H1 (cell line): ENCODE measurements around the gene ADARB2. TPM values are rescaled to one million over a fixed set of nuclear protein-coding genes. Genes with fewer than 3 reads are reported as not detected.

Source experiments
- CTCF ChIA-PET: fragments of 300-600 bp; sonication (Branson Sonifier 250); formaldehyde crosslinking; loops from one replicate; lab custom pipeline; 2021; ENCODE audit not compliant: partially characterized antibody; lab: Charles Lee
- POLR2A ChIA-PET: fragments of 300-600 bp; sonication (Branson Sonifier 250); formaldehyde crosslinking; loops from one replicate; lab custom pipeline; 2021; ENCODE audit warnings: inconsistent platforms; ENCODE audit not compliant: partially characterized antibody; lab: Charles Lee
- DNase-seq, 2 experiments: peaks; one replicate each; pipeline versions ENCODE4 v3.0.0 to v3.0.0-alpha.2; 2010 to 2022; ENCODE audit warnings: low spot score in 2 of 2, low read depth in 1 of 2, mixed read lengths in 1 of 2
- FAIRE-seq: peaks from 2 replicates; lab custom pipeline; 2011; peaks lifted over from hg19 to GRCh38; lab: Jason Lieb, UNC
- H2AFZ ChIP-seq: 2 replicates; pipeline ENCODE4 v1.8.1; 2012; ENCODE audit warnings: low read length, inconsistent platforms
- H2AK5ac ChIP-seq: 2 replicates; pipeline ENCODE4 v1.6.1; 2013; ENCODE audit warnings: low read depth, low read length
- H2BK120ac ChIP-seq: replicated peaks from 2 replicates; pipeline ENCODE3; 2013; ENCODE audit warnings: low read depth, low read length, inconsistent platforms
- H2BK12ac ChIP-seq: 2 replicates; pipeline ENCODE4 v1.6.1; 2013; ENCODE audit warnings: low read depth, low read length
- H2BK15ac ChIP-seq: 2 replicates; pipeline ENCODE4 v1.6.1; 2013; ENCODE audit warnings: low read length
- H2BK20ac ChIP-seq: 2 replicates; pipeline ENCODE4 v1.6.1; 2013; ENCODE audit warnings: low read length
- H2BK5ac ChIP-seq: 2 replicates; pipeline ENCODE4 v1.6.1; 2013; ENCODE audit warnings: low read depth, low read length
- H3K14ac ChIP-seq: 2 replicates; pipeline ENCODE4 v1.6.1; 2013; ENCODE audit warnings: inconsistent platforms; ENCODE audit not compliant: insufficient read length
- H3K18ac ChIP-seq: 2 replicates; pipeline ENCODE4 v1.6.1; 2013; ENCODE audit warnings: low read length; ENCODE audit errors: extremely low read depth
- H3K23ac ChIP-seq: 2 replicates; pipeline ENCODE4 v1.6.1; 2013; ENCODE audit warnings: inconsistent platforms; ENCODE audit not compliant: insufficient read length
- H3K23me2 ChIP-seq: 2 replicates; pipeline ENCODE4 v1.6.1; 2013; ENCODE audit warnings: low read depth, low read length
- H3K27ac ChIP-seq: 2 replicates; pipeline ENCODE4 v1.6.1; 2011; ENCODE audit warnings: low read depth, low read length, inconsistent platforms
- H3K27me3 ChIP-seq, 4 experiments: replicated peaks in 1 of 4; 1 replicate in 1 of 4; 2 replicates in 3 of 4; pipeline versions ENCODE4 v1.6.1 to v1.8.1; 2011 to 2013; ENCODE audit warnings: low read length in 3 of 4, mild to moderate bottlenecking in 3 of 4, inconsistent platforms in 2 of 4, mixed read lengths in 2 of 4, moderate library complexity in 1 of 4; ENCODE audit not compliant: control insufficient read depth in 3 of 4, insufficient read depth in 3 of 4; ENCODE audit errors: extremely low read depth in 1 of 4
- H3K36me3 ChIP-seq, 4 experiments: 2 replicates each; pipeline versions ENCODE4 v1.6.1 to v1.8.1; 2011 to 2013; ENCODE audit warnings: mild to moderate bottlenecking in 4 of 4, low read length in 3 of 4, moderate library complexity in 2 of 4, control low read depth in 1 of 4, inconsistent platforms in 1 of 4; ENCODE audit not compliant: insufficient read depth in 4 of 4, control insufficient read depth in 2 of 4
- H3K4ac ChIP-seq: replicated peaks from 2 replicates; pipeline ENCODE3; 2013; ENCODE audit warnings: low read length, low read depth, mixed read lengths, inconsistent platforms; ENCODE audit not compliant: insufficient read length
- H3K4me1 ChIP-seq, 4 experiments: replicated peaks in 1 of 4; 1 replicate in 1 of 4; 2 replicates in 3 of 4; pipeline versions ENCODE4 v1.6.1 to v1.8.1; 2011 to 2013; ENCODE audit warnings: low read length in 3 of 4, inconsistent platforms in 2 of 4, mixed read lengths in 1 of 4; ENCODE audit not compliant: insufficient read depth in 4 of 4, control insufficient read depth in 3 of 4
- H3K4me2 ChIP-seq, 2 experiments: 2 replicates each; pipeline versions ENCODE4 v1.6.1 to v1.8.1; 2011 to 2013; ENCODE audit warnings: low read depth in 2 of 2, low read length in 2 of 2, control low read depth in 1 of 2, inconsistent platforms in 1 of 2, mild to moderate bottlenecking in 1 of 2; ENCODE audit not compliant: insufficient read depth in 1 of 2
- H3K4me3 ChIP-seq, 4 experiments: fragments of 200-600, 300-600 bp in 1 of 4; sonication (generic), shearing (Covaris generic), sonication (Bioruptor Twin) in 1 of 4; 2 replicates each; pipeline versions ENCODE4 v1.5.1 to v1.8.1; 2011 to 2016; ENCODE audit warnings: low read length in 4 of 4, low read depth in 3 of 4, control low read depth in 2 of 4, inconsistent platforms in 2 of 4, mild to moderate bottlenecking in 2 of 4, mixed read lengths in 1 of 4, moderate library complexity in 1 of 4; ENCODE audit not compliant: insufficient read depth in 2 of 4; ENCODE audit errors: extremely low read depth in 1 of 4
- H3K56ac ChIP-seq: replicated peaks from 2 replicates; pipeline ENCODE3; 2013; ENCODE audit warnings: low read depth, mild to moderate bottlenecking, mixed read lengths, low read length, inconsistent platforms; ENCODE audit not compliant: insufficient read length
- H3K79me1 ChIP-seq: 2 replicates; pipeline ENCODE4 v1.6.1; 2013; ENCODE audit warnings: low read depth, low read length, control low read depth
- H3K79me2 ChIP-seq, 2 experiments: 2 replicates each; pipeline versions ENCODE4 v1.6.1 to v1.8.1; 2012 to 2013; ENCODE audit warnings: low read length in 2 of 2, mild to moderate bottlenecking in 2 of 2, inconsistent platforms in 1 of 2; ENCODE audit not compliant: insufficient read depth in 2 of 2, control insufficient read depth in 1 of 2
- H3K9ac ChIP-seq, 4 experiments: replicated peaks in 1 of 4; 1 replicate in 1 of 4; 2 replicates in 3 of 4; pipeline versions ENCODE4 v1.6.1 to v1.8.1; 2011 to 2013; ENCODE audit warnings: low read depth in 3 of 4, low read length in 3 of 4, control low read depth in 2 of 4, mild to moderate bottlenecking in 2 of 4, moderate library complexity in 2 of 4, inconsistent platforms in 1 of 4; ENCODE audit errors: extremely low read depth in 1 of 4
- H3K9me3 ChIP-seq, 2 experiments: 2 replicates each; pipeline versions ENCODE4 v1.6.1 to v1.8.1; 2012 to 2013; ENCODE audit warnings: mild to moderate bottlenecking in 2 of 2, moderate library complexity in 2 of 2, control low read depth in 1 of 2, inconsistent platforms in 1 of 2, low read depth in 1 of 2, low read length in 1 of 2, mixed read lengths in 1 of 2; ENCODE audit not compliant: insufficient read depth in 2 of 2
- H4K20me1 ChIP-seq, 2 experiments: replicated peaks in 1 of 2; 2 replicates each; pipeline versions ENCODE3 to v1.8.1; 2011 to 2013; ENCODE audit warnings: inconsistent platforms in 2 of 2, low read length in 2 of 2, mild to moderate bottlenecking in 1 of 2; ENCODE audit not compliant: insufficient read depth in 2 of 2, control insufficient read depth in 1 of 2
- H4K5ac ChIP-seq: 2 replicates; pipeline ENCODE4 v1.6.1; 2013; ENCODE audit warnings: low read length, low read depth, mixed read lengths, inconsistent platforms; ENCODE audit not compliant: insufficient read length
- H4K8ac ChIP-seq: 2 replicates; pipeline ENCODE4 v1.8.0; 2013; ENCODE audit warnings: mild to moderate bottlenecking, moderate library complexity, low read length, inconsistent platforms; ENCODE audit not compliant: insufficient read depth; ENCODE audit errors: extremely low read depth
- H4K91ac ChIP-seq: replicated peaks from 2 replicates; pipeline ENCODE3; 2013; ENCODE audit warnings: low read length, mixed read lengths, inconsistent platforms; ENCODE audit not compliant: insufficient read length
- CHD2 ChIP-seq: IDR thresholded peaks from 2 replicates; pipeline ENCODE4 v1.6.1; 2012; ENCODE audit warnings: low read length, improper control_type of control experiment
- EZH2 ChIP-seq: fragments of 200-600 bp; sonication (generic); IDR thresholded peaks from 2 replicates; pipeline ENCODE4 v1.7.1; 2012; ENCODE audit warnings: low read depth, mild to moderate bottlenecking, moderate library complexity, low read length, inconsistent platforms; ENCODE audit not compliant: severe bottlenecking
- HDAC2 ChIP-seq, 2 experiments: fragments of 300-600 bp in 1 of 2; sonication (generic) in 1 of 2; IDR thresholded peaks; 2 replicates each; pipeline ENCODE4 v1.6.1; 2011 to 2012; ENCODE audit warnings: low read depth in 2 of 2, low read length in 2 of 2, mild to moderate bottlenecking in 2 of 2, moderate library complexity in 2 of 2, borderline replicate concordance in 1 of 2, inconsistent platforms in 1 of 2
- KDM4A ChIP-seq: IDR thresholded peaks from one replicate; pipeline ENCODE4 v1.7.1; 2012; ENCODE audit warnings: low read depth, mild to moderate bottlenecking, moderate library complexity, low read length, inconsistent platforms; ENCODE audit not compliant: severe bottlenecking
- MAFK ChIP-seq: IDR thresholded peaks from 2 replicates; pipeline ENCODE4 v1.6.1; 2012; ENCODE audit warnings: low read depth, mild to moderate bottlenecking, improper control_type of control experiment, low read length
- POU5F1 ChIP-seq: IDR thresholded peaks from 2 replicates; pipeline ENCODE4 v1.6.1; 2011; ENCODE audit warnings: low read depth, mild to moderate bottlenecking, low read length, moderate library complexity
- RFX5 ChIP-seq: IDR thresholded peaks from 2 replicates; pipeline ENCODE4 v1.6.1; 2011; ENCODE audit warnings: low read depth, low read length, improper control_type of control experiment, borderline replicate concordance
- RNF2 ChIP-seq: fragments of 200-900, 300-1000 bp; sonication (generic); IDR thresholded peaks from 2 replicates; pipeline ENCODE4 v1.7.1; 2016; ENCODE audit warnings: borderline replicate concordance, low read depth, mild to moderate bottlenecking, antibody characterized with exemption, low read length; ENCODE audit not compliant: poor library complexity, severe bottlenecking; ENCODE audit errors: missing control alignments
- SIRT6 ChIP-seq: IDR thresholded peaks from one replicate; pipeline ENCODE4 v1.7.1; 2012; ENCODE audit warnings: low read length, inconsistent platforms
- SIX5 ChIP-seq: IDR thresholded peaks from 2 replicates; pipeline ENCODE4 v1.6.1; 2011; ENCODE audit warnings: mild to moderate bottlenecking, low read depth, low read length
- SP1 ChIP-seq: IDR thresholded peaks from 2 replicates; pipeline ENCODE4 v1.6.1; 2011; ENCODE audit warnings: low read depth, low read length
- SUZ12 ChIP-seq: fragments of 200-600 bp; sonication (generic); IDR thresholded peaks from 2 replicates; pipeline ENCODE4 v1.6.1; 2012; ENCODE audit warnings: mild to moderate bottlenecking, inconsistent platforms, low read length, moderate library complexity, mixed read lengths
- TEAD4 ChIP-seq: IDR thresholded peaks from 2 replicates; pipeline ENCODE4 v1.6.1; 2012; ENCODE audit warnings: low read depth, low read length, inconsistent platforms, mixed read lengths
- WGBS, 2 experiments: shearing (Covaris generic) in 1 of 2; methylation state at CpG; one replicate each; pipeline versions ENCODE4 v1.1.6 to v1.1.7; 2013 to 2015; ENCODE audit warnings: low lambda C conversion rate in 2 of 2, mixed read lengths in 2 of 2, inconsistent platforms in 1 of 2, low coverage in 1 of 2, missing lambda C conversion rate in 1 of 2; ENCODE audit not compliant: insufficient replicate concordance in 2 of 2, insufficient coverage in 1 of 2, insufficient read length in 1 of 2; ENCODE audit errors: extremely low coverage in 1 of 2, missing lambda C conversion rate in 1 of 2; 5-methylcytosine and 5-hydroxymethylcytosine counted together
- polyA plus RNA-seq, 7 experiments: library from polyadenylated mRNA; depleted of rRNA in 3 of 7; stranded (reverse) in 5 of 7; unstranded in 2 of 7; fragments of >200 nt in 5 of 7; fragments of 200-250 nt in 2 of 7; gene quantifications; 1 replicate in 5 of 7; 2 replicates in 1 of 7; 4 replicates in 1 of 7; pipeline versions ENCODE4 v1.2.1 to v1.2.3, GENCODE V29; 2011 to 2013; ENCODE audit warnings: missing spikeins in 2 of 7, mixed read lengths in 2 of 7
- total RNA-seq: library from RNA; stranded (reverse); fragmentation: NEBNext Ultra II Directional; extraction: Animal tissue kit (Norgen Biotek cat#: 25700); gene quantifications from 2 replicates; pipeline ENCODE4 v1.2.1, GENCODE V29; 2021

The ADARB2 gene
- total and polyA plus RNA-seq, 2 of the 8 experiments (the other 6 are each of a cell fraction or from before 2014, with no cell fraction given): 2.2 to 2.8 TPM

DNA sequence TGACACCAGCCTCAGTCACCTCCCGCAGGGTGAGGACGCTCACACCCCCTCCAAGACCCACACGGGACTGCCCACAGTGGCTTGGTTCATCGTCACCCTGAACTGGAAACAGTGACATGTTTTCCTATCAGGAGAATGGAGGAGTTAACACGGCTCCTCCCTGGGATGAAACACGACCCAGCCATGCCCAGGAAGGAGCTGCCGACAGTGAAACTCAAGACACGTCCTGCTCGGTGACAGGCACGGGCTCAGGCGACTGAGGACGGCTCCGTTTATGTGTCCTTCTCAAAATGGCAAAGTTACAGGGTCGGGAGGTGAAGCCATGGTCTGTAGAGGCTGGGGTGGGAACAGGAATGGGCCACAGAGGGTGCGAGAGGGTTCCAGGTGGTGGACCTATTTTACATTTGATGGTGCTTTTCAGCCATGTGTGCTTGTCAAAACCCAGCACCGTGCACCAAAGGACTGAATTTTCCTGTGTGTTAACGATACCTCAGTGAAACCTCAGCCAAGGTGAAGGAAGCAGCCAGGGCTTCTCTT, 272.4 kb downstream of the ADARB2 start:
- Histone ChIP-seq H4K20me1 (peaks cover 0 to 3% of the 10 kb centered on the region in 2 experiments), H4K8ac (no peak overlapping the region), H3K4me3 (no peak overlapping the region), H3K23me2 (0 out of 2 replicates have a peak, but pooled peaks cover 3% of the 10 kb centered on the region), H3K36me3 (no peaks in the 10 kb centered on the region), H2BK120ac (no peak overlapping the region), H3K56ac (no peak overlapping the region), H3K23ac (no peak overlapping the region), H2BK12ac (0 out of 2 replicates have a peak overlapping the region, but pooled peaks have one; percentile 39), H3K79me1 (no peaks in the 10 kb centered on the region), H2BK5ac (no peak overlapping the region; the same call in 1 of the 2 replicates), H4K91ac (no peak overlapping the region), H3K9ac (no peak overlapping the region), H3K9me3 (no peaks in the 10 kb centered on the region), H2AK5ac (no peak overlapping the region), H4K5ac (no peak overlapping the region), H3K27ac (no peak overlapping the region), H2AFZ (no peak overlapping the region), H3K18ac (no peak overlapping the region; the same call in 1 of the 2 replicates), H3K4me1 (no peaks in the 10 kb centered on the region; a peak in 1 of 7 replicates), H3K4me2 (no peak overlapping the region; a peak in 1 of 4 replicates), H3K79me2 (no peaks in the 10 kb centered on the region), H3K14ac (no peak overlapping the region), H3K27me3 (no peaks in the 10 kb centered on the region; a peak in 1 of 7 replicates), H2BK20ac (no peak overlapping the region), H3K4ac (no peak overlapping the region), H2BK15ac (peak overlapping the region; percentile 29; the same call in 1 of the 2 replicates)
- 85% methylated on average over 16 of the region's 17 CpGs; no CpG with 5 or more reads in 1 of the 2 experiments for WGBS, 2 experiments
- CTCF ChIA-PET: interaction anchor here (0.6 to 1.2 kb wide), 5 partner anchors 43 to 1354 kb away, joined by 3 to 4 read pairs (median 3); no protein-coding TSS in a partner anchor
- DNase-seq: no peak
- POLR2A ChIA-PET: no interaction called here
- FAIRE-seq: no peak
- TF ChIP-seq RNF2 (no peak), SIRT6 (no peak), SUZ12 (no peak), SIX5 (no peak), MAFK (no peak), SP1 (no peak), KDM4A (no peak), TEAD4 (no peak), RFX5 (no peak), EZH2 (no peak), POU5F1 (no peak), CHD2 (no peak), HDAC2 (IDR thresholded peaks at IDR 0.05; ENCODE audit: borderline replicate concordance in 1 of 2, low read depth in 2 of 2, low read length in 2 of 2) (no peak)
